IPS DF 19.7 (cell line): ENCODE data around the gene FOXN4.

Experiments
- DNase-seq: peaks from one replicate; pipeline ENCODE4 v3.0.0-alpha.2; 2013; ENCODE audit warnings: low read depth, low spot score

FOXN4 gene

GRCh38 chr12:109307051-109307450 is 2.0 kb downstream of the FOXN4 start:
- no peak for DNase-seq

- DNase-seq: no peak
Measured at GRCh38 chr12:109305547-109305946, 3.5 kb downstream of the FOXN4 start.

GRCh38 chr12:109304485-109304884 is 4.6 kb downstream of the FOXN4 start:
- DNase-seq: no peak

- no peak for DNase-seq
Measured at GRCh38 chr12:109302770-109303169, 6.3 kb downstream of the FOXN4 start.

GRCh38 chr12:109302358-109302757 is 6.7 kb downstream of the FOXN4 start:
- DNase-seq: no peak

GRCh38 chr12:109301643-109302168 is 7.4 kb downstream of the FOXN4 start:
- no peak for DNase-seq

GRCh38 chr12:109299849-109300248 is 9.2 kb downstream of the FOXN4 start:
- no peak for DNase-seq

GRCh38 chr12:109296431-109296830 is 12.7 kb downstream of the FOXN4 start:
- no peak for DNase-seq

- DNase-seq: no peak
Measured at GRCh38 chr12:109295764-109296425, 13.2 kb downstream of the FOXN4 start.

GRCh38 chr12:109294286-109294796 is 14.7 kb downstream of the FOXN4 start:
- no peak for DNase-seq

- no peak for DNase-seq
Measured at GRCh38 chr12:109293106-109293505, 16.0 kb downstream of the FOXN4 start.

GRCh38 chr12:109292342-109292711 is 16.8 kb downstream of the FOXN4 start:
- DNase-seq: no peak

- DNase-seq: peak; percentile 87
Measured at GRCh38 chr12:109291521-109292341, 17.4 kb downstream of the FOXN4 start.

- no peak for DNase-seq
Measured at GRCh38 chr12:109291117-109291516, 18.0 kb downstream of the FOXN4 start.

GRCh38 chr12:109290061-109290460 is 19.0 kb downstream of the FOXN4 start:
- DNase-seq: no peak

GRCh38 chr12:109289551-109289950 is 19.5 kb downstream of the FOXN4 start:
- DNase-seq: no peak

GRCh38 chr12:109289004-109289403 is 20.1 kb downstream of the FOXN4 start:
- DNase-seq: no peak

GRCh38 chr12:109288571-109288970 is 20.5 kb downstream of the FOXN4 start:
- no peak for DNase-seq

GRCh38 chr12:109287811-109288469 is 21.1 kb downstream of the FOXN4 start:
- no peak for DNase-seq

GRCh38 chr12:109287181-109287580 is 21.9 kb downstream of the FOXN4 start:
- DNase-seq: no peak

- DNase-seq: no peak
Measured at GRCh38 chr12:109286652-109287051, 22.4 kb downstream of the FOXN4 start.

GRCh38 chr12:109286252-109286651 is 22.8 kb downstream of the FOXN4 start:
- DNase-seq: no peak
